HG03558 (cell line): ENCODE data around the gene TAF4.
"Not testable (repeated sequence)": the region's sequence is repeated elsewhere in the genome, so short reads cannot be mapped to it uniquely, and the experiment has no call there.

Source experiments
- ATAC-seq: cut with Tn5 transposase; IDR thresholded peaks from one replicate; pipeline ENCODE4 v1.9.1; 2021; ENCODE audit warnings: moderate number of reproducible peaks; ENCODE audit not compliant: unreplicated experiment; ENCODE audit errors: extremely low read depth

The TAF4 gene, protein sequence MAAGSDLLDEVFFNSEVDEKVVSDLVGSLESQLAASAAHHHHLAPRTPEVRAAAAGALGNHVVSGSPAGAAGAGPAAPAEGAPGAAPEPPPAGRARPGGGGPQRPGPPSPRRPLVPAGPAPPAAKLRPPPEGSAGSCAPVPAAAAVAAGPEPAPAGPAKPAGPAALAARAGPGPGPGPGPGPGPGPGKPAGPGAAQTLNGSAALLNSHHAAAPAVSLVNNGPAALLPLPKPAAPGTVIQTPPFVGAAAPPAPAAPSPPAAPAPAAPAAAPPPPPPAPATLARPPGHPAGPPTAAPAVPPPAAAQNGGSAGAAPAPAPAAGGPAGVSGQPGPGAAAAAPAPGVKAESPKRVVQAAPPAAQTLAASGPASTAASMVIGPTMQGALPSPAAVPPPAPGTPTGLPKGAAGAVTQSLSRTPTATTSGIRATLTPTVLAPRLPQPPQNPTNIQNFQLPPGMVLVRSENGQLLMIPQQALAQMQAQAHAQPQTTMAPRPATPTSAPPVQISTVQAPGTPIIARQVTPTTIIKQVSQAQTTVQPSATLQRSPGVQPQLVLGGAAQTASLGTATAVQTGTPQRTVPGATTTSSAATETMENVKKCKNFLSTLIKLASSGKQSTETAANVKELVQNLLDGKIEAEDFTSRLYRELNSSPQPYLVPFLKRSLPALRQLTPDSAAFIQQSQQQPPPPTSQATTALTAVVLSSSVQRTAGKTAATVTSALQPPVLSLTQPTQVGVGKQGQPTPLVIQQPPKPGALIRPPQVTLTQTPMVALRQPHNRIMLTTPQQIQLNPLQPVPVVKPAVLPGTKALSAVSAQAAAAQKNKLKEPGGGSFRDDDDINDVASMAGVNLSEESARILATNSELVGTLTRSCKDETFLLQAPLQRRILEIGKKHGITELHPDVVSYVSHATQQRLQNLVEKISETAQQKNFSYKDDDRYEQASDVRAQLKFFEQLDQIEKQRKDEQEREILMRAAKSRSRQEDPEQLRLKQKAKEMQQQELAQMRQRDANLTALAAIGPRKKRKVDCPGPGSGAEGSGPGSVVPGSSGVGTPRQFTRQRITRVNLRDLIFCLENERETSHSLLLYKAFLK

DNA sequence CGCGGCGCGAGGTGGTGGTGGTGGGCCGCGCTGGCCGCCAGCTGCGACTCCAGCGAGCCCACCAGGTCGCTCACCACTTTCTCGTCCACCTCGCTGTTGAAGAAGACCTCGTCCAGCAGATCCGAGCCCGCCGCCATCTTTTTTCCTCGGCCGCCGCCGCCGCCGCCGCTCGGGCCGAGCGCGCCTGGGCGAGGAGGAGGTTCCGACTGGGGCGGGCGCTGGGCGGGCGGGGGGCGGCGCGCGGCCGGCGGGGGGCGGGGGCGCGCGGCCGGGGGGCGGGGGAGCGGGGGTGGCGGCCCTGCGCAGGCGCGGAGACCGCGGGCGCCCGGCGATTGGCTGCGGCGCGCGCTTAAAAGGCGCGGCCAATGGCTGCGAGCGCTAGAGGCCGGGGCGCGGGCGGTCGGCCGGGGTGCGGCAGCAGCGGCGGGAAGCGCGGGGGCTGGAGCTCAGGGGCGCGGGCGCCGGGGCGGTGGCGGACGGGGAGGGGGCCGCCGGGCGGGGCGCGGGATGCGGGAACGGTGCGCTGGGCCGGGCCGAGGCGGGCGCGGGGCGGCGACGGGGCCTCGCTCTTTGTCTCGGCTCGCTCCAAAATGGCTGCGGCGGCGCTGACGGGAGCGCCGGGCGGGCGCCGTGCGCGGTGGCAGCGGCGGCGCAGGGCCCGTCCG, at the start of gene TAF4:
Gene TAF4 (minus strand): TSS at position 208 of the 665 bp plus-strand sequence. CDS start 71 bp downstream, at position 137.
- ATAC-seq: peak; percentile 34

DNA sequence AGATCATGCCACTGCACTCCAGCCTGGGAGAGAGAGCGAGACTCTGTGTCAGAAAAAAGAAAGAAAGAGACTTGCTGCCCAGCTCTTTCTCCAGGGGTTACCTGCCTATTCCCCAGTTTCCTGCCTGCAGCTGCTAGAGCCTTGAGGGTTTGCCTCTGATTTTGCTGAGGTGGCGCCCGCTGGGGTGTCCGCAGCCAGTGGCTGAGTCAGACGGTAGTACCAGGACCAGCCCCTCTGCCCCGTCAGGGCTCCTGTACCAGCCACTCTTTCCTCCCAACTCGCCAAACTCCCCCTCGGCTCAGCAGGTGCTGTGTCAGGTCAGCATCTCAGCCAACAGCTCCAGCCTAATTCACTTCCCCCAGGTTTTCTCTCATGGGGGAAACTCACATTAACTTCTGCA, 49.2 kb upstream of the TAF4 start:
- ATAC-seq: no peak

DNA sequence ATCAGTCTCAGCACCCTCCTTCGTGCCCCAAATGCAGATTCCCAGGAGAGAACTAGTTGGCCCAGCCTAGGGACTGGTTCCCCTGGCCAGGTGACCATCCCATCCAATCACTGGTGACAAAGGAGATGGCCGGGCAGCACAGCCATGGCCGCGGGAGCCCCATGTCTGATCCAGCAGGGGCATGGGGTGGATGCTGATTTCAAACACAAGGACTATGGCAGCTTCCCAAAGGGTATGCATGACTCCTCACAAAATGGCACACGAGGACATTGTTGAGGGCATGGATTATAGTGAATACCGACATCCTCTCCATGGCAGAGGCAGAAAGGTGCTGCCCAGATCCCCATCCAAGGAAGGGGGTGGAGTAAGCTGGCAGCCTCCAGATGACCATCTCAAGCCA, 46.7 kb upstream of the TAF4 start:
- no peak for ATAC-seq

DNA sequence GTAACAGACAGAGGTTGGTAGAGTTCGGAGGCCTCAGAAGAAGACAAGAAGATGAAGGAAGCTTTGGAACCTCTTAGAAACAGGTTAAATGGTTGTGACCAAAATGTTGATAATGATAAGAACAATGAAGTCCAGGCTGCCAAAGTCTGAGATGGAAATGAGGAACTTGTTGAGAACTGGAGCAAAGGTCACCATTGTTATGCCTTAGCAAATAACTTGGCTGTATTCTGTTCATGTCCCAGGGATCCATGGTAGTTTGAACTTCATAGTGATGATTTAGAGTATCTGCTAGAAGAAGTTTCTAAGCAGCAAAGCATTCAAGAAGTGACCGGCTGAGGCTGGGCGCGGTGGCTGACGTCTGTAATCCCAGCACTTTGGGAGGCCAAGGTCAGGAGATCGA, 45.5 kb upstream of the TAF4 start:
- no peak for ATAC-seq

DNA sequence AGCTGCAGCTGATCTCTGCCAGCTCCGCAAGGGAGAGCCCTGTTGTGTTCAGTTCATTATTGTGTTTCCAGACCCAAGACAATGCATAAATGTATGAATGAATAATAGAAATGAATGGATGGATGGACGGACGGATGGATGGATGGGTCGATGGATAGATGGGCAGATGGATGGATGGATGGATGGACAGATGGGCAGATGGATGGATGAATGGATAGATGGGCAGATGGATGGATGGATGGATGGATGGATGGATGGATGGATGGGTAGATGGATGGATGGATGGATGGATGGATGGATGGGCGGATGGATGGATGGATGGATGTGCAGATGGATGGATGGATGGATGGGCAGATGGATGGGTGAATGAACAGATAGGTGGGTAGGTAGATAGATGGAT, 39.9 kb upstream of the TAF4 start:
- ATAC-seq: no peak

DNA sequence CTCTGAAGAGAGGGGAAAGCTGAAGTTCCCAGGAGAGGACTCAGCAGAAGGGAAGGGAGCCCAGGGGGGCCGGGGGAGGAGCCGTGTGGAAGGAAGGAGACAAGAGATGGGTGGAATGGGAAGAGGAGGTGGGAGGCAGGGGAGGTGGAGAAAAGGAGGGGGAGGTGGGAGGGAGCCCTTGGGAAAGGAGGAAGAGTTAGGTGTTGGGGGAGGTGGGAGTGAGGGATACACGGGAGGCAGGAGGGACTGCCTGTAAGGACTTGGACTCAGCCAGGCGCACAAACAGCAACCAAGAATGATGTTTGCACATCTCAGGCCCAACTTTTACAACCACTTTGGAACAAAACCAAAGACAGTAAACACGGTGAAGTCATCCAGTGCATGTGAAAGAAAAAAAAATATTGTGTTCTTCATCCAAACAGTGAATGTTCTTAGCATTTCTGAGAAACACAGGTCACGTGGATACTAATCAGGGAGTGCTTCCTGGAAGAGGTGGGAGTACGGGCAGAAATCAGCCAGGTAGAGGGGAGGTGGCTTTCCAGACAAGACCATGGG, 39.2 kb upstream of the TAF4 start:
- ATAC-seq: no peak

DNA sequence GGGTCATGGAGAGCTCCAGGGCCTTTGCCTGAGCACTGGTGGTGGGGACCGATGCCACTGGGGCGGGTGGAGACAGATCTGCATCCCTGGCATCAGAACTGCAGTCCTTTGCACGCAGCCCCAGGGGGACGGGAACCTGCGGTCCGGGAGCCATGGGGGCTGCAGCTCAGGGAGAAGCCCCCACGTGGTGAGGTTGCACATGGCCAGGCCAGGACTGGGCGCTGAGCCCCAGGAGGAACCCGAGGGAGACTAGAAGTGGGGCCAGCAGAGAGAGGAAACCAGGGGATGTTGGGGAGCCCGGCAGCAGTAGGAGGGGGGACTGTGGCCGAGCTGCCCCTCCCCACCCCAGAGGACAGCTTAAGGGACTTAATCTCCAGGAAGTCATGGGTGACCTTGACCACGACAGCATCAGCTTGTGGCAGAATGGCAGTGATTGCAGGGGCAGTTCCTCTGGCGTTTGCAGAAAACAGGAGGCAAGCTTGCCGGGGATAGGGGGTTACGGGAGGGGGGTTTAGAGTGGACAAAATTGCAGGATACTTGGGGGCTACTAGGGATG, 38.6 kb upstream of the TAF4 start:
- ATAC-seq: no peak

DNA sequence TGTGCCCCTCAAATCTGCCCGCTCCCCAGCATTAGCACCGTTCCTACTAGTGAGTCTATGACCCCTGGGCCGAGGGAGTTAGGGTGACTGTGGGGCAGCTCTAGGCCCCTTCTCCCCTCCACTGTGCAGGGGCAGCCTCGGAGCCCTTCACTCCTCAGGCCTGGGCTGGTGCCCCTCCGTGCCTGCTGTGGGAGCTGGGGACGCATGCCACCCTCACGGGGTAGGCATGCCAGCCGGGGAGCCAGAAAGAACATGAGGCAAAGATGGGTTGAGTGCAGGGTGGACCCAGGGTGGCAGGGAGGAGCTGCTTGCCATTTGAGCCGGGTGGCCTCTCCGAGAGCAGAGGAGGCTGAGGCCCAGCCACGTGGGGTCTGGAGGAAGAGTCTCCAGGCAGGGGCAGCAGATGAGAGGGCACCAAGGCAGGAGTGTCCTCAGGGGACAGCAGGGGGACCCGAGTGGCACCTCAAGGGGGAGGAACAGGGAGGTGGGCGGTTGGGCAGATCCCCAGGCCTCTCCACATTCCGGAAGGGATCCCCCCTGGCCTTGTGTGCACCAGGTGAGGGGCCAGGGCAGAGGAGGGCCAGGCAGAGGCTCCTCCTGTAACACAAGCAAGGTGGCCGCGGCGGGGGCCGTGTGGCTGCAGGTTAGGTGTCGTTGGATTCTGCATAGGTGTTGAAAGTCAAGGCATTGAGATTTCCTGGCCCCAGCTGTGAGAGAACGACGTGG, 38.0 kb upstream of the TAF4 start:
- ATAC-seq: no peak

DNA sequence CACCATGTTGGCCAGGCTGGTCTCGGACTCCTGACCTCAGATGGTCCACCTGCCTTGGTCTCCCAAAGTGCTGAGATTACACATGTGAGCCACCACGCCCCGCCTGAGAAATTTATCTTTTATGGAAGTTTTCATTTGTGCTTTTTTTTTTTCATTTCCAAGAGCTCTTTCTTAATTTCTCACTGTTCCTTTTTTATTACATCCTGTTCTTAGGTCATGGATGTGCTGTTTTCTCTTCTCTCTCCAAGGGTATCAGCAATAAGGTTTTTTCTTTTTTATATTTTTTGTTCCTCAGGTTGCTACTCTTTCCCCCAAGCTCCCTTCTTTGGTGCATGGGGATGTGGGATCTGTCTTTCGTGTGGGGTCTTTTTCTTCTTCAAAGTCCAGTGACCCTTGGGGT, 35.4 kb upstream of the TAF4 start:
- no peak for ATAC-seq

DNA sequence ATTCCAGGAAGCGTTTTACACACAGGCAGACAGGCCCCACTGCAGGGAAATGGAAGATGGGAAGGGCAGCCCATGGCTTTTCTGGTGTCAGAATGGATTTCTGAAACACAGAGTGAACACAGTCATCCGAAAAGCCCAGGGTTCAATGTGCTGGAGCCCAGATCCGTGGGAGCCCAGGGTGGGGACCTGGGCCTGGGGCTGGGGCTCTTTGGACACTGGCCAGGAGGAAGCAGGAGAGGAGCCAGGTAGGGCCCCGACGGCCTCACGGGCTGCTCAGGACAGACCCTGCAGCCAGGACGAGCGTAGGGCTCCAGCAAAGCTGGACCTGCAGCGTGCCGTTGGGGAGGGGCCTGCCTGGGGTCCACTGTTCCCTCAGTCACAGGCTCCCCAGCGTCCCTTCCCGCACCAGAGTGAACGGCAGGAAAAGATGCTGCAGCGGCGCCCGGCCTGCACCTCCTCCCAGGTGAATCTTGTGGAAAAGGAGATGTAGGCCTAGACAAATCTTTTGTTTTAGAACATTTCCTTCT, 32.3 kb upstream of the TAF4 start:
- no peak for ATAC-seq

DNA sequence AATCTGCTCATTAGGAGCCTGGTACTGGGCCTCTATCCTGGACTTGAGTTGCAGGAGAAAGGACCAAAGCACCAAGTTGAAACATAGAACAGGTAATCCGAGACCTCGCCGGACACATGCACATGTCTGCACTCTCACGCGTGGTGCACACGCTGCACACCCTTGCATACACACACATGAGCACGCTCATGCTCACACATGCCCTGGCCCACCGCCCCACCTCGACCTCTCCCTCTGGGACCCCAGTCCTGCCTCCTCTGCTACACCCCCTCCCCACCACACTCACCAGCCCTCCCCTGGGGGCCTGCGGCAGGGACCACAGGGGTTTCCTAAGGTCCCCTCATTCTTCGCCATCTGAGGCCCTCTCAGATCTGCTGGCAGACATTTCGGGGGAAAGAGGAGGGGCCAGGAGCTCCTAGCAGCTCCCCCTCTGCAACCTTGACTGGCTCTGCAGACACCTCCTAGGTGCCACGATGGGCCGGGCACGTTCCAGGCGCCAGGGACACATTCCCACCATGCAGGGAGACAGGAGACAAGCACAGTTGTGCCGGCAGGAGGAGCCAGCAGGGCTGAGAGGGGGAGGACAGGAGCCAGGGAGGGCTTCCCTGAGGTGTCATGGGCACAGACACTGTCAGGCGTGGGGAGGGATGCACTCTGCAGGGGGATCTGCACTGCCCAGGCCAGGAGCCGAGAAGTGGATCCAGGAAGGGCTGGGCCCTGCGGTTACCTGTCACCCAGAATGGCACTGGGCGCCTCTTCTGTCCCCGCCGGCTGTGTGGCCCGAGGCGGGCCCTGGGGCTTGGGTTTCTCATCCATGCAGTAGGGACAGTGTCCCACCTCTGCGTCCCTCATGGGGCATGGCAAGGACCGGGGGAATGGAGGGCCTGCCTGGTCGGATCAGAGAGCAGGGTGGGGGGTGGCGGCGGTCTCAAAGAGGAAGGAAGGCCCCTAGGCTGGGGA, 31.0 kb upstream of the TAF4 start:
- ATAC-seq: no peak

DNA sequence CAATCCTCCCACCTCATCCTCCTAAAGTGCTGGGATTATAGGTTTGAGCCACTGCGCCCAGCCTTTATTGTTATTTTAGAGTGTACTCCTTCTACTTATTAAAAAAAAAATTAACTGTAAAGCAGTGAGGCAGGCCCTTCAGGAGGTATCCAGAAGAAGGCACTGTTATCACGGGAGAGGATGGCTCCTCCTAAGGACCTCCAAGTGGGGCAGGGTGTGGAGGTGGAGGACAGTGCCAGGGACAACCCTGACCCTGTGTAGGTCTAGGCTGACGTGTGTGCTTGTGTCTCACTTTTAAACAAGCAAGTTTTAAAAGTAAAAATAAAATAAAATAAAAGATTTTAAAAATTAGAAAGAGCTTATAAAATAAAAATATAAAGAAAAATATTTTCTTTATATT, 23.7 kb upstream of the TAF4 start:
- ATAC-seq: no peak

DNA sequence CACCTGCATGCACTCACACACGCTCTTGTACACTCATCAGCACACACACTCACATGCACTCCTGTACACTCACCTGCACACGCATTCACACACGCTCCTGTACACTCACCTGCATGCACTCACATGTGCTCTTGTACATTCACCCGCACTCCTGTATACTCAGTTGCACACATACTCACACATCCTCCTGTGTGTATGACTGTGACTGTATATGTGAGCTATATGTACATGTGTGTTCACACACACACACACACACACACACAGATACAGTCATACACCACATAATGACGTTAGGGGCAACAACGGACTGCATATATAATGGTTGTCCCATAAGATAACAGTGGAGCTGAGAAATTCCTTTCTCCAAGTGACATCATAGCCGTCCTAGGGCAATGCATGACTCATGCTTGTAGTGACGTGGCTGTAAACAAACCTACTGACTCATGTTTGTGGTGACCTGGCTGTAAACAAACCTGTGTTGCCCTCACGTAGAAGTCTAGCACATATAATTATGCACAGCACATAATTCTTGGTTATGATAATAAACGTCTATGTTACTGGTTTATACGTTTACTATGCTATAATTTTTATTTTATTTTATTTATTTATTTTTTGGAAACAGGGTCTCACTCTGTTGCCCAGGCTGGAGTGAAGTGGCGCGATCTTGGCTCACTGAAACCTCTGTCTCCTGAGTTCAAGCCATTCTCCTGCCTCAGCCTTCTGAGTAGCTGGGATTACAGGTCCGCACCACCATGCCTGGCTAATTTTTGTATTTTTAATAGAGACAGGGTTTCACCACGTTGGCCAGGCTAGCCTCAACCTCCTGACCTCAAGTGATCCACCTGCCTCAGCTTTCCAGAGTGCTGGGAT, 22.8 kb upstream of the TAF4 start:
- no peak for ATAC-seq

DNA sequence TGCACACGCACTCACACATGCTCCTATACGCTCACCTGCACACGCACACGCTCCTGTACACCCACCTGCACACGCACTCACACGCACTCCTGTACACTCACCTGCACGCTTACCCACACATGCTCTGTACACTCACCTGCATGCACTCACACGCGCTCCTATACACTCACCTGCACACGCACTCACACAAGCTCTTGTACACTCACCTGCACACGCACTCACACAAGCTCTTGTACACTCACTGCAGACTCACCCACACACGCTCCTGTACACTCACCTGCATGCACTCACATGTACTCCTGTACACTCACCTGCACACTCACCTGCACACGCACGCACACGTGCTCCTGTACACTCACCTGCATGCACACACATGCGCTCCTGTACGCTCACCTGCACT, 22.0 kb upstream of the TAF4 start:
- ATAC-seq: no peak

DNA sequence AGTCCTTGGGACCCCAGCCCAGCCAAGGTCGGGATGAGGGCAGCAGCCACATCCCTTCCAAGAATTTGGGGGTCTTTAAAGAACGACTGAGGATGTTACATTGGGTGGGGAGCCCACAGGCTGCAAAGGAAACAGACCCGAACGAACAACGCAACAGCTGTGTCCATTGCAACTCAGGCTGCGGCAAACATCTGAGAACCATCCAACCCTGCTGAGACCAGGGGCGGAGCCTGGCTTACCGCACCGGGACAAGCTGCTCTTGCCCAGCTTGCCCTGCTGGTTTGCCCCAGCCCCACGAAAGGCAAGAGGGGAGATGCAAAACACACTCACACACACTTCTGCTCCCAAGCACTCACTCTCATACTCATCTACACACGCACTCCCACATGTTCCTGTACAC, 21.5 kb upstream of the TAF4 start:
- ATAC-seq: no peak

DNA sequence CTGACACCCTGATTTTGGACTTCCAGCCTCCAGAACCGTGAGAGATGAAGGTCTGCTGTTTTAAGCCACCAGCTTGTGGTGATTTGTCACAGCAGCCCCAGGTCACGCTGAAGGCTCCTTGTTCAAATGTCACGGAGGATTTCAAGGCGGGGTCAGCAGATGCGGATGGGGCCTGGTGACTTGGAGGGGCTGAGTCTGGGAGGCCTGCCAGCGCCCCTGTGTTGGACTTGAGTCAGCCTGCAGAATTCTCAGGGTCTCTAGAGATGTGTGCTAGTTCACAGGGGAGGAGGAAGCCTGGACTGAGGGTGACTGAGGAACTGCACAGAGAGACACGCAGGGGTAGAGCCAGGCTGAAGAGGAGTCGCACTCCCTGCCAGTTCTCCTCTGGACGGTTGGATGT, 19.5 kb upstream of the TAF4 start:
- no peak for ATAC-seq

DNA sequence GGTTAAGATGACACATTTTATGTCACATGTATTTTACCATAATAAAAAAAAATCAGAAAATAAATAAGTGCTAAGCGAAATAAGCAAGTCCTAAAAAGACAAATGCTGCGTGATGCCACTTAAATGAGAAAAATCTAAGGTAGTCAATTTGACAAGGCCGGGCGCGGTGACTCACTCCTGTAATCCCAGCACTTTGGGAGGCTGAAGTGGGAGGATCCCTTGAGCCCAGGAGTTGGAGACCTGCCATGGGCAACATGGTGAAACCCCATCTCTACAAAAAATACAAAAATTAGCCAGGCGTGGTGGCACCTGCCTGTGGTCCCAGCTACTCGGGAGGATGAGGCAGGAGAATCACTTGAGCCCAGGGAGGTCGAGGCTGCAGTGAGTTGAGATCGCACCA, 18.5 kb upstream of the TAF4 start:
- not testable (repeated sequence) for ATAC-seq
